ENCODE measurements around the gene TAPBPL.

Gene TAPBPL

DNA sequence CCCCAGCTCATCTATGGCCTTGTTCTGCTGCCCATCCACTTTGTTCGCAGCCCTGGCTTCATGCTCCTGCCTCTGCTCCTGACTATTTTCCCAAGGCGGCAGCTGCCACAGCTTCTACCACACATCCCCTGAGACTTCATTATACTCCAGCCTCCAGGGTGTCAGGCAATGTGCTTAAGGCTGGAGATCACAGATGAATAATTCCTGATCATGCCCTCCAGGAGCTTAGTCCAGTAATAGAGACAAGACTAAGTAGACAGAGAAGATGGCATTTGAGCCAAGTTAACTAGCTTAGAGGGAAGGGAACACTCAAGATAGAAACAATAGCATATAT, 7.1 kb downstream of the TAPBPL start:
- no peak overlapping the region for H3K4me3 ChIP-seq (ENCODE audit: low read depth, low read length)
- TF ChIP-seq, protein P1, sequence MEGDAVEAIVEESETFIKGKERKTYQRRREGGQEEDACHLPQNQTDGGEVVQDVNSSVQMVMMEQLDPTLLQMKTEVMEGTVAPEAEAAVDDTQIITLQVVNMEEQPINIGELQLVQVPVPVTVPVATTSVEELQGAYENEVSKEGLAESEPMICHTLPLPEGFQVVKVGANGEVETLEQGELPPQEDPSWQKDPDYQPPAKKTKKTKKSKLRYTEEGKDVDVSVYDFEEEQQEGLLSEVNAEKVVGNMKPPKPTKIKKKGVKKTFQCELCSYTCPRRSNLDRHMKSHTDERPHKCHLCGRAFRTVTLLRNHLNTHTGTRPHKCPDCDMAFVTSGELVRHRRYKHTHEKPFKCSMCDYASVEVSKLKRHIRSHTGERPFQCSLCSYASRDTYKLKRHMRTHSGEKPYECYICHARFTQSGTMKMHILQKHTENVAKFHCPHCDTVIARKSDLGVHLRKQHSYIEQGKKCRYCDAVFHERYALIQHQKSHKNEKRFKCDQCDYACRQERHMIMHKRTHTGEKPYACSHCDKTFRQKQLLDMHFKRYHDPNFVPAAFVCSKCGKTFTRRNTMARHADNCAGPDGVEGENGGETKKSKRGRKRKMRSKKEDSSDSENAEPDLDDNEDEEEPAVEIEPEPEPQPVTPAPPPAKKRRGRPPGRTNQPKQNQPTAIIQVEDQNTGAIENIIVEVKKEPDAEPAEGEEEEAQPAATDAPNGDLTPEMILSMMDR (IDR thresholded peaks at IDR 0.05; ENCODE audit: insufficient read depth, low read depth, low read length, missing control alignments): no peak
- no peak for DNase-seq (ENCODE audit: low read depth)

DNA sequence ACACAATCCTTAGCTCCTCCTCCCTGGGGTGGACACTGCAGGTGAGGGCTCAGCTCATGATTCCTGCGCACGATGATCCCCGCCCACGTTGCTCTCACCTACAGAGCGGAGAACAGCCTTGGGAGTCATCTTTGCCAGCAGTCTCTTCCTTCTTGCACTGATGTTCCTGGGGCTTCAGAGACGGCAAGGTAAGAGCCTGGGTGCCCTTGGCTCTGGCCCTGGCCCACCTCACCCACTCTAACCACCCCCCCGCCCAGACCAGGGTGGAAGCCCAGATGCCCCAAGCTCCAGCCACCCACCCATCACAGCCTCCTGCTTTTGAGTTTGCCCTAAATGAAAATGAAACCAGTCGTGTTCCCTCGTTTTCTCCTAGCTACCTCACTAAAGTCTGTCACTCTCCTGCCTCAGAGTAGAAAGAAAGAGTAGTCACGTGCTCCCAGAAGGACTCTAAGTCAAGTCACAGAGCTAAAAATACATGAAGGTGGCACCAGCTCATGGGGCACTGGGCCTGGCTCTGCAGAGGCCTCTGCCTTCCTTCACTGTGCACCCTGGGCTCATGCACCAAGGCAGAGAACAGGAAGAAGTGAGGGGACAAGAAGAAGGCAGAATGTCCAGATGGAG, 9.0 kb downstream of the TAPBPL start:
- peak; percentile 63 for DNase-seq (ENCODE audit: low read depth)
- H3K4me3 ChIP-seq (ENCODE audit: low read depth, low read length): peak overlapping the region; percentile 53
- TF ChIP-seq, protein P1 (IDR thresholded peaks at IDR 0.05; ENCODE audit: insufficient read depth, low read depth, low read length, missing control alignments): no peak

DNA sequence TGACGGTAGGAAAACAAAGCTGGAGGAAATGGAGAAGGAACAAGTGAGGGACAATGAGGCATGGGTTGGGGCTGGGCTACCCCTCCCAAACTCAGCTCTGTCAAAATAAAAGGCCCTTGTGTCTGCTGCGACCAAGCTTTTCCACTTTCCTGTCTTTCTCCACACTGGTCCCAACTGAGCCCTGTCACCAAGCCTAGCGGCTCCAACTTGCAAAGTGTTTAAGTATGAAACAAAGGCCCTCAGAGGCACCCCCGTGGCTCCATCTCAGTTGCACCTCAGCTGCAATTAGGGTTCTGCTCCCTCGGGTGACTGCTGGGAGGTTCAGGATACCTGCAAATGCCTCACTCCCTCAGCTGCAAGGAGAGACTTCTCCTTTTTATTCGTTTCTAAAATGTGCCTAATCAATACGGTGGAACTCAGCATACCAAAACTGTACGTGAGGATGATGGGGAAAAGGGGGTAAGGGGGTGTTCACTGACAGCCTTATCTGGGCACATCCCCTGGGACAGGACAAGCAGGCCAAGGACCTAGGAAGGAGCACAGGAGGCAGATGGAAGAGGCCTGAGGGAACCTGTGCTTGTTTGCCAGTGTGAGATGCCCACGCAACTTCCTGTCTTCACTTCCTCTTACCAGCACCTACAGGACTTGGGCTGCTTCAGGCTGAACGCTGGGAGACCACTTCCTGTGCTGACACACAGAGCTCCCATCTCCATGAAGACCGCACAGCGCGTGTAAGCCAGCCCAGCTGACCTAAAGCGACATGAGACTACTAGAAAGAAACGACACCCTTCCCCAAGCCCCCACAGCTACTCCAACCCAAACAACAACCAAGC, 9.8 kb downstream of the TAPBPL start:
- peak; percentile 96 for DNase-seq (ENCODE audit: low read depth)
- H3K4me3 ChIP-seq (ENCODE audit: low read depth, low read length): peak overlapping the region; percentile 53
- TF ChIP-seq, protein P1 (IDR thresholded peaks at IDR 0.05; ENCODE audit: insufficient read depth, low read depth, low read length, missing control alignments): no peak

DNA sequence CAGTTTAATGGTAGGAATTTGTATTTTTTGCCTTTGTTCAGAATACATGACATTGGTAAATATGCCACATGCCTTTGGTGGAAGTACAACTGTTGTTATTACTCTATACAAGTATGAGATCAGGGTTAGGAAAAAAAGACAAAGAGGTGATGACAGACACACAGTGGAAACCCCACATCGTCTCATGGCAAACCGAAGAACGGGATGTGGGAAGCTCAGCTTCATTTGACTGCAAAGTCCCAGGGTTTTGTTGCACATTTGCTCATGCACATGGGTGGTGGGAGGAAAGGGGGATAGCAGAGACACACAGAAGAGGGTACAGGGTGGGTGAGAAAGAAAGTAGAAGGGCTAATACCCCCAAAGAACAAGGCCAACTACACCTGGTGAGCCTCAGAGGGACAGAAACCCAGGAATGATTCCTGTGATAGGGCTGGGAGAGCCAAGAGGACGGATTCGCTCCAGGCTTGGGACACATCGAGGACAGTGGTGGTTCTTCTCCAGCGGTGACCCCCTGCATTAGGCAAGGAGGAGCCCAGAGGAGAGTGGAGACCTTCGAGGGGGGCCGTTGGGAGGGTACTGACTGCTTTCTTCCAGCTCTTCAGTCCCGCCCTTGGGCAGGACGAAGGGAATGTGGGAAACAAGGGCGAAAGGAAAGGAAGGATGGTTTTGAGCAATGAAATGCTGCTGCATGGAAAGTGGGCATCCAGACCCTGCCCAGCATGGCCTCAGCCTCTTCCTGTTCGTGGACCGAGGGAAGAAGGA, 10.6 kb downstream of the TAPBPL start:
- no peak for DNase-seq (ENCODE audit: low read depth)
- H3K4me3 ChIP-seq (ENCODE audit: low read depth, low read length): peak overlapping the region; percentile 53
- TF ChIP-seq, protein P1 (IDR thresholded peaks at IDR 0.05; ENCODE audit: insufficient read depth, low read depth, low read length, missing control alignments): no peak

DNA sequence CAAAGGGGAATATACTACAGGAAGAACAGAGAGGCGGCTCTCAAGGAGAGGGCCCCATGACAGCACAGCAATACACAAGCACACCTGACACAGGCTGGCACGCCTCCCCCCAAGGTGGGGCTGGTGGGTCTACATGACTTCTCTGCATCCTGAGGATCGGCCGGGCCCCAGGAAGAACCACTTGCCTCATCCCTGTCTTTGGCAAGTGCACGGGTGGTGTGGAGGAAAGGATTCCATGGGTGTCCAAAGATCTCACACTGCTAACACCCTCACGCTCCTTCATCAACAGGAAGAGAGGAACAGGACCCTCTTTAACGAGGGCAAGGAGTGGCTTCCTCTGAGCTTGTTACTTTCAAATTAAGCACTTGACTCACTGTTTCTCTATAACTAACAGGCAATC, 11.4 kb downstream of the TAPBPL start:
- no peak for DNase-seq (ENCODE audit: low read depth)
- H3K4me3 ChIP-seq (ENCODE audit: low read depth, low read length): no peak overlapping the region
- TF ChIP-seq, protein P1 (IDR thresholded peaks at IDR 0.05; ENCODE audit: insufficient read depth, low read depth, low read length, missing control alignments): no peak

DNA sequence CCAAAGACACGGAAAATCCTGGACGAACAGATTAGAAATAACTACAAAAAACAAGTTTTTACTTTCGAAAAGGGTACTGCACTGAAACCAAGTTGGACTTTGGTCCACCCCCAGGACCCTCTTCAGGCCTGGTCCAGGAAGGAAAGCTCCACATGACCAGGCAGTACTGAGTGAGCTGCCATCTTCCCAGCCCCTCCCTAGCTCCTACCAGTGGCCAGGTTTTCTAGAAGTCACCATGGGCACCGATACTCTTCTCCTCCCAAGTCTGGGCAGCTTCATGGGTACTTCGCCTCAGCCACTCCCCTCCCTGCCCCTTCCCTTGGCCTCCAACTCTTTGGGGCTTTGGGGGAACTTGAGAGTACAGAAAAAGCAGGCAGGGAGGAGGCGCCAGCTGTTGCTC, 12.0 kb downstream of the TAPBPL start:
- TF ChIP-seq, protein P1 (IDR thresholded peaks at IDR 0.05; ENCODE audit: insufficient read depth, low read depth, low read length, missing control alignments): no peak
- no peak for DNase-seq (ENCODE audit: low read depth)
- no peak overlapping the region for H3K4me3 ChIP-seq (ENCODE audit: low read depth, low read length)

Data from GM12865 (cell line).